Natural killer cell treated with Interleukin-12 subunit alpha and Interleukin-12 subunit beta and Interleukin-15 and Interleukin-18, amount 100 ng/mL, for 72 hours (primary cell): ENCODE measurements around the gene KRT4. TPM values are rescaled to one million over a fixed set of nuclear protein-coding genes. Genes with fewer than 3 reads are reported as not detected.

Experiments used
- ATAC-seq, 2 donors: fragments of 150-1000 bp; cut with Tn5 transposase in 1 of 2; sonication (Bioruptor Pico), chemical (Tn5 transposase) in 1 of 2; 2 replicates each; pipeline ENCODE4 v1.10.0; 2021
- DNase-seq: peaks from one replicate; pipeline ENCODE4 v3.0.0; 2022; ENCODE audit warnings: low spot score
- H3K27ac Mint-ChIP-seq, 2 donors: 1 replicate in 1 of 2; 2 replicates in 1 of 2; pipeline ENCODE4 v1.8.0; 2022; ENCODE audit warnings: mixed read lengths in 2 of 2, mild to moderate bottlenecking in 1 of 2, moderate library complexity in 1 of 2
- H3K27me3 Mint-ChIP-seq, 2 donors: 1 replicate in 1 of 2; 2 replicates in 1 of 2; pipeline ENCODE4 v1.8.0; 2022; ENCODE audit warnings: mixed read lengths in 2 of 2
- H3K36me3 Mint-ChIP-seq: one replicate; pipeline ENCODE4 v1.8.0; 2022; ENCODE audit warnings: mixed read lengths
- H3K4me1 Mint-ChIP-seq, 2 donors: 1 replicate in 1 of 2; 2 replicates in 1 of 2; pipeline ENCODE4 v1.8.0; 2022; ENCODE audit warnings: low read depth in 2 of 2, mixed read lengths in 2 of 2, mild to moderate bottlenecking in 1 of 2
- H3K4me3 Mint-ChIP-seq: one replicate; pipeline ENCODE4 v1.8.0; 2022; ENCODE audit warnings: mixed read lengths
- H3K9me3 Mint-ChIP-seq: 2 replicates; pipeline ENCODE4 v1.8.0; 2022; ENCODE audit warnings: mixed read lengths
- total RNA-seq, 2 donors: library from RNA; stranded (reverse); gene quantifications; one replicate each; pipeline ENCODE4 v1.2.3, GENCODE V29; 2022

KRT4 gene
- total RNA-seq, 2 donors from 2014 or later: not detected

DNA sequence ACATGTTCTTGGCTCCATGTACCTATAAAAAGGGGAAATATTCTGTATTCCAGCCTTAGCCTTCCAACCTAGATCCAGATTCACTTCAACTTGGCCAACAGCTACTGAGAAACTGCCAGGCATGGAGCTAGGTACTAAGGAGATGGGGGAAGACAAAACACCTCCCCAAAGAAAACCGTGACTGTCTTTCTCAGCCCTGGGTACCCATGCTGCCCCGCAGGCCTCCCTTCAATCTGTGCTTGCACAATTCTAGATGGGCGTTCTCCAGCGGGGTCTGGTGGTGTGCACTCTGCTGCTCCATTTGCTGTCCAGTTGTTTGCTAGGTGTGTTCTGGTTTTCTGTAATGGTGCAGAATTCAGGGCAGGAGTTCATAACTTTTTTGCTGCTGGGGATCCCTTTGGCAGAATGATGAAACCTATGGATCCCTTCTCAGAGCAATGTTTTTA, 817 bp upstream of the KRT4 start:
- no peaks in the 10 kb centered on the region for H3K36me3 Mint-ChIP-seq
- ATAC-seq (no peak), DNase-seq (no peak)
- peaks cover 0 to 2% of the 10 kb centered on the region in 2 donors for H3K27me3 Mint-ChIP-seq
- H3K4me3 Mint-ChIP-seq: no peak overlapping the region
- peaks cover 0 to 4% of the 10 kb centered on the region in 2 donors for H3K4me1 Mint-ChIP-seq
- no peaks in the 10 kb centered on the region for H3K9me3 Mint-ChIP-seq
- no peak overlapping the region for H3K27ac Mint-ChIP-seq

DNA sequence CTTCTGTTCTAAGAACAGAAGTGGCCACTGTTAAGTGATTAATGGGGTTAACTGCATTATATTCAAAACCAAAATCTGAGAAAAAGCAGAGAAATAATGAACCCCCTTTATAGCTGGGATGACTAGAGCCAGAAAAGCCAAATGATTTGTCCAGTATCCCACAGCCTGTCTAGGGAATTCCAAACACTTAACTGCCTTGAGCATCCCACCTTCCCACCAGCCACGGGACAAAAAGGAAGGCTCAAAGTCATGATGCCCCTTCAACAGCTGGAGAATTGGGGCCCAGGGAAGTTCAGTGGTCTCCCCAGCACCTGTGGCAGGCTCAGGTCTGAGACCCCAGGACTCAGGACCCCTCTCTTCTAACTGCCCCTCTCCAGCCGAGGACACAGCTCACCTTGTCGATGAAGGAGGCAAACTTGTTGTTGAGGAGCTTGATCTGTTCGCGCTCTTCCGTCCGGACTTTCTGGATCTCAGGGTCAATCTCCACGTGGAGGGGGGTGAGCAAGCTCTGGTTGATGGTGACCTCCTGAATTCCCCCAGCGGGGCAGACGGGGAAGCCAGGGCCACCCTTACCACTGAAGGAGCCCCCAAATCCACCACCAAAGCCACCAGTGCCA, 605 bp downstream of the KRT4 start:
- ATAC-seq (no peak), DNase-seq (no peak)
- no peak overlapping the region for H3K27ac Mint-ChIP-seq
- H3K4me1 Mint-ChIP-seq: peaks cover 0 to 4% of the 10 kb centered on the region in 2 donors
- no peaks in the 10 kb centered on the region for H3K36me3 Mint-ChIP-seq
- H3K9me3 Mint-ChIP-seq: no peaks in the 10 kb centered on the region
- peaks cover 2 to 7% of the 10 kb centered on the region in 2 donors for H3K27me3 Mint-ChIP-seq
- no peak overlapping the region for H3K4me3 Mint-ChIP-seq

DNA sequence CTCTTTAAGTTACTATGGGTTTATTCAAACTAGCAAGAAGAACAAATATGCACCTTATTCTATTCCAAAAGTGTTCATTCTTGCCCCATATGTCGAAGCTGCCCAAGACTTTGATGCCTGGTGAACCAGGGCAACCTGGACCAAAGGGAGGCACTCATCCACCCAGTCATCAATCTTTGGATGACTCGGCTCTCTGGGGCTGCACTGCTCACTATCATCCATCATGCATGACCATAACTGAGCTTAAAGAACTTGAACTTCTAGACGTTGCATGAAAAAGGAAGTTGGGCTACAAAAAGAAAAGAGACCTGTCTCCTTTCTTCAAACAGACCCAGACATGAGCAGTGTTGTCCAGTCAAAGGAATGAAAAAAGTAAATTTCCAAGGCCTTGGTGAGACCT, 1.2 kb downstream of the KRT4 start:
- H3K4me1 Mint-ChIP-seq: peaks cover 0 to 4% of the 10 kb centered on the region in 2 donors
- H3K27ac Mint-ChIP-seq: no peak overlapping the region
- no peaks in the 10 kb centered on the region for H3K36me3 Mint-ChIP-seq

DNA sequence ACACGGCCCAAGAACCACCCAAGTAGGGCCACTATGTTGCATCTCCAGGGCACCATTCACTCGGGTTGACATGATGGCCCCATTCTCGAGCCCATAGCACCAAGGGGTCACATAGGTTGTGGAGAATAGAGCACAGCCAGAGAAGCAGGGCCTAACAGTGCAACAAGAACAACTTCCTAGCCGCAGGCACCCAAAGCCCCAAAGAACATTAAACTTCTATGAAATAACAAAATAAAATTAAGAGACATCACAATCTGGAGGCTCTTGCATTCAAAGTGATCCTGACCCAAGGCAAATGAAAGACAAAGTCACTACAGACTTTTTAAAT, 1.9 kb downstream of the KRT4 start:
- Mint-ChIP-seq H3K9me3 (no peaks in the 10 kb centered on the region), H3K27ac (no peak overlapping the region), H3K27me3 (peaks cover 2 to 7% of the 10 kb centered on the region in 2 donors), H3K4me3 (no peak overlapping the region), H3K36me3 (no peaks in the 10 kb centered on the region), H3K4me1 (no peaks in the 10 kb centered on the region)
- no peak for ATAC-seq
- no peak for DNase-seq

More for the DNA sequence above, 1.2 kb downstream of the KRT4 start:
- no peak for ATAC-seq
- no peak for DNase-seq
- Mint-ChIP-seq H3K9me3 (no peaks in the 10 kb centered on the region), H3K27me3 (peaks cover 2 to 7% of the 10 kb centered on the region in 2 donors), H3K4me3 (no peak overlapping the region)

DNA sequence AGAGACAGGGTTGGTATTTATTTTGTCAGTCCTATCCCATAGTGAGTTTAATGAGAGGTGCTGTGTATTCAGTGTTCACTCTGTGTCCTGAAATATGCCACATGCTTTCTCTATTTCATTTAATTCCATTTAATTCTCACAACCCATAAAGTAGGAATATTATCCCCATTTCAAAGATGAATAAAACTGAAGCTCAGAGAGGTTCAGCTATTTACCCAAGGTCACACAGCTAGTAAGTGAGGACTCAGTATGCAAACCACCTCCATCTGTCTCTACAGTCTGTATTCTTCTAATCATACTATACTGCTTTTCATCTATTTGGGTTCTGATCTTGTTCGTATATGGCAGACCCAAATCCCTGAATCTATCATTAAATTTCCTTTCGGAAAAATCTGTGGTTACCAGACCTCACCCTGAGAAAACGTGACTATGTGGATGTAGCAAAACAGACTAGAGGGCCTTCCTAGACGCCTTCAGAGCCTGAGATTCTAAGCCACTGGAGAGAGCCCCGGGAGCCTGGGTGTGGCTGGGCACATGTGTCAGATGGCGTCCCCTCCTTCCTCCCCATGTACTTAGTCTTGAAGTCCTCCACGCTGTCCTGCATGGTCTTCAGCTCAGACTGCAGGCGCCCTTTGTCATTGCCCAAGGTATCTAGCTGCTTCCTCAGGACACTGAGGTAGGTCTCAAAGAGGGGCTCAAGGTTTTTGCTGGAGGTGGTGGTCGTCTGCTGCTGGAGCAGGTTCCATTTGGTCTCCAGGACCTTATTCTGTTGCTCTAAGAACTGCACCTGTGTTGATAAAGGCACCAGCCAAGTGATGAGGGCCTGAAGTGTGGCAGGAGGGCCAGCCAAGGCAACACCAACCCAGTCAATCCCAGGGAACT, 2.5 kb downstream of the KRT4 start:
- Mint-ChIP-seq H3K4me3 (no peak overlapping the region), H3K27me3 (peaks cover 2 to 7% of the 10 kb centered on the region in 2 donors), H3K36me3 (no peaks in the 10 kb centered on the region), H3K27ac (no peak overlapping the region), H3K9me3 (no peaks in the 10 kb centered on the region), H3K4me1 (no peaks in the 10 kb centered on the region)
- DNase-seq: no peak
- no peak for ATAC-seq

DNA sequence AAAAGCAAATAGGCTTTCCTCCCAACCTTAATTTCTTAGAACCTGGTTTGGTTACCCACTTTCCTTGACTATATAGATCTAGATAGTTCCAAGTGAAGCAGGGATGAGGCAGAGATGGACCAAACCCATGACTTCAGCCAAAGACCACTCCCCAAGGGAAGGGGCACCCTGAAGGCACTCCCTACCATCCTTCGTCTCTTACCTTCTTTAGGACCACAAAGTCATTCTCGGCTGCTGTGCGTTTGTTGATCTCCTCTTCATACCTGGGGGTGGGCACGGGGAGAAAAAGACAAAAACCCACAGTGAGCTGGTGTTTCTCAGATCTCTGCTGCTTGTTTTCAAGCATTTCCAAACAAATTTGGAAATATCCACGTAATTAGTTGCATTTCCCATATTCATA, 3.4 kb downstream of the KRT4 start:
- H3K27me3 Mint-ChIP-seq: peaks cover 2 to 7% of the 10 kb centered on the region in 2 donors
- no peak overlapping the region for H3K4me3 Mint-ChIP-seq
- H3K4me1 Mint-ChIP-seq: no peaks in the 10 kb centered on the region
- H3K36me3 Mint-ChIP-seq: no peaks in the 10 kb centered on the region
- DNase-seq (no peak), ATAC-seq (no peak)
- no peaks in the 10 kb centered on the region for H3K9me3 Mint-ChIP-seq
- H3K27ac Mint-ChIP-seq: no peak overlapping the region

DNA sequence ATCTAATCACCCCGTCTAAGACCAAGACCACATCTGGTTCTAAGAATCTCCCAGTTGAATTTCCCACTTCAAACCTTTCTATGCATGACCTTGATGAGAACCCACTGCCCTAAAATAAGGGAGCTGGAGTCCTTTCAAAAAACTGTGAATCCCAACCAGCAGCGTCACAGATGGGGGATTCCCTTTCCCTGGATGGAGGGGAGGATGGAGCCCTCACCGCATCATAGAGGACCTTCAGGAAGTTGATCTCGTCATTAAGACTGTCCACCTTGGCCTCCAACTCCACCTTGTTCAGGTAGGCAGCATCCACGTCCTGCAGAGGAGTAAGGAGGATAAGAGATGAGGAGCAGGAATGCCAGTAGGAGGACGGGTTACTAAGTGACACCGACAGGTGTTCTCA, 4.8 kb downstream of the KRT4 start:
- Mint-ChIP-seq H3K27me3 (peaks cover 0 to 7% of the 10 kb centered on the region in 2 donors), H3K27ac (no peak overlapping the region), H3K36me3 (no peaks in the 10 kb centered on the region), H3K4me3 (no peak overlapping the region), H3K9me3 (no peaks in the 10 kb centered on the region), H3K4me1 (no peaks in the 10 kb centered on the region)
- no peak for ATAC-seq
- no peak for DNase-seq

DNA sequence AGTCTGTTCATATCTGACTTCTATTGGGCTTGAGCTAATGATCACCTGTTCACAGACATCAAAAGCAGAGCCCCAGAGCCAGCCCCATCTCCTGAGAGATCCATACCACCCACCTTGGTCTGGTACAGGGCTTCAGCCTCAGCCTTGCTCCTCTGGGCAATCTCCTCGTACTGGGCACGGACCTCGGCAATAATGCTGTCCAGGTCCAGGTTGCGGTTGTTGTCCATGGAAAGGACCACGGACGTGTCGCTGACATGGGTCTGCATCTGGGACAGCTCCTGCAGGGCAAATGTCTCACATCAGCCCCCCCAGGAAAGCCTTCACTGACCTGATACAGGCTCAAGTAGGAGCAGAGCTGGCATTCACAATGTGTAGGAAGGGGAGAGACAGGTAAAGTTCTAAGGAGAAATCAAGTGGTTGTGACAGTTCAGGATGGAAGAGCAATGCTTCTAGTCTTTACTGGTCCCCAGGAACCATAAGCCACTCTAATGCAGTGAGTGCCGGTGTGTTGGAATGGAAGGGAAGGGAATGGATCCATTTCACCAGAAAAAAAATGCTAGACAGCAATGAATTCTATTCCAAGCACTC, 5.2 kb downstream of the KRT4 start:
- no peak overlapping the region for H3K4me3 Mint-ChIP-seq
- H3K27ac Mint-ChIP-seq: no peak overlapping the region
- H3K9me3 Mint-ChIP-seq: no peaks in the 10 kb centered on the region
- H3K4me1 Mint-ChIP-seq: no peaks in the 10 kb centered on the region
- DNase-seq (no peak), ATAC-seq (no peak)
- H3K36me3 Mint-ChIP-seq: no peaks in the 10 kb centered on the region
- peaks cover 0 to 7% of the 10 kb centered on the region in 2 donors for H3K27me3 Mint-ChIP-seq

DNA sequence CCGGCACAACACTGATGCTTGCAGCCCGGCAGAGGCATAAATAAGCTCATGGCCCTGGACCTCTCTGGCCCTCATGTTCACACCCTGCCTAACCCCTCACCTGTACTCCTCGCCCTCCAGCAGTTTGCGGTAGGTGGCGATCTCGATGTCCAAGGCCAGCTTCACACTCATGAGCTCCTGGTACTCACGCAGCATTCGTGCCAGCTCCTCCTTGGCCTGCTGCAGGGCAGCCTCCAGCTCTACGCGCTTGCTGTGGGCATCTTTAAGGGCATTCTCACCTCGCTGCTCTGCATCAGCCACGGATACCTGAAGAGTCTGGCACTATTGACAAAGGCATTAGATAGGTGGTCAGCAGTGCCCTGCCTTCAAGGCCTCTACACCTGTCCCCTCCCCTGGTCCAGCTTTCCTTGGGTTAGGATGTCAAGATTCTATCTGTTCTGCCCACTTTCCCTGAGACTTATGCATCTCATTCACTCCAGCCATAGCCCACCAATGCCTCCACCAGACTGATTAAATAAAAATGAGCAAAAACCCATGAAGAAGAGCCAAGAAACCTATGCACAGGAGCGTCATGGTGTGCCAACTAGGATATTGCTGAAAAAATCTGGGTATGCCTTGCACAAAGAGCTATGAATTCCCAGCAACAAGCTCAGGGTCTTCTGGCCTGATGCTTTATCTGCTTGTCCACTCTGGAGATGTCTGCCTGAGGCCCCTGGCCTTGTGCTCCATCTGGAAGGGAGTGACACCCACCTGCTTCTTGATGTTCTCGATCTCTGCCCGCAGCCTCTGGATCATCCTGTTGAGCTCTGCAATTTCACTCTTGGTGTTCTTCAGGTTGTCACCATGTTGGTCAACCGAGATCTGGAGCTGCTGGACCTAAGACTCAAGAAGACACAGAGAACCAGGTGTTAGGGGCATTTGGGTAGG, 6.1 kb downstream of the KRT4 start:
- Mint-ChIP-seq H3K27ac (no peak overlapping the region), H3K9me3 (no peaks in the 10 kb centered on the region), H3K36me3 (no peaks in the 10 kb centered on the region), H3K27me3 (peaks cover 0 to 7% of the 10 kb centered on the region in 2 donors), H3K4me3 (no peak overlapping the region), H3K4me1 (no peaks in the 10 kb centered on the region)
- ATAC-seq (no peak), DNase-seq (no peak)

DNA sequence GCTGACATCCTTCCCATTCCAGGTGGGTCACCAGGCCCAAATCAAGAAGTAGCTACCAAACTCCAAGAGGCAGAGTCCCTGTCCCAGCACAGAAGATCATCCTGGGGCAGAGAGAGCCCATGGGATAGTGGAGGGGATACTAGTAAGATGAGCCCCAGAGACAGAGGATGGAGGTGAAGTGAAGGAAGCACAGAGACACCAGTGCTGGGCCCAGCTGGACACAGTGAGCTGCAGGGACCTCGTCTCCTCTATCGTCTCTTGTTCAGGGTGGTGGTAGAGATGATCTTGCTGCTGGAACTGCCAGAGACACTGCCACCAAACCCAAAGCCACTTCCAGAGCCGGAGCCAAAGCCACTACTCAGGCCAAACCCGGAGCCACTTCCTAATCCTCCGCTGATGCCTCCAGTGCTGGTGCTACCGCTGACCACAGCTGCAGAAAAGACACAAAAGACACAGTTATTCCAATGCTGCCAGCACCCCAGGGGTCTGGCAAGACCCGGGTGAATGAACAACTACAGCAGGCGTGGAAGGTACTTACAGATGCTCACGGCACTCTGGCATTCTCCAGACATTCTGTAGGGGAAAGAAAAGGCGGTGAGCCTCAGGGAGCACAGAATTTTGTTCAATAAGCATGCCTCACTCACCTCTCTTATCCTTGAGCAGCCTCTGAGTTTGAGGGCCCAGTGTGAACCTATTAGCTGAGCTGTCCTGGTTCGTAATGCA, 6.9 kb downstream of the KRT4 start:
- no peak overlapping the region for H3K27ac Mint-ChIP-seq
- ATAC-seq: no peak
- H3K4me3 Mint-ChIP-seq: no peak overlapping the region
- H3K36me3 Mint-ChIP-seq: no peaks in the 10 kb centered on the region
- H3K9me3 Mint-ChIP-seq: no peaks in the 10 kb centered on the region
- peaks cover 0 to 7% of the 10 kb centered on the region in 2 donors for H3K27me3 Mint-ChIP-seq
- H3K4me1 Mint-ChIP-seq: no peaks in the 10 kb centered on the region
- DNase-seq: no peak

DNA sequence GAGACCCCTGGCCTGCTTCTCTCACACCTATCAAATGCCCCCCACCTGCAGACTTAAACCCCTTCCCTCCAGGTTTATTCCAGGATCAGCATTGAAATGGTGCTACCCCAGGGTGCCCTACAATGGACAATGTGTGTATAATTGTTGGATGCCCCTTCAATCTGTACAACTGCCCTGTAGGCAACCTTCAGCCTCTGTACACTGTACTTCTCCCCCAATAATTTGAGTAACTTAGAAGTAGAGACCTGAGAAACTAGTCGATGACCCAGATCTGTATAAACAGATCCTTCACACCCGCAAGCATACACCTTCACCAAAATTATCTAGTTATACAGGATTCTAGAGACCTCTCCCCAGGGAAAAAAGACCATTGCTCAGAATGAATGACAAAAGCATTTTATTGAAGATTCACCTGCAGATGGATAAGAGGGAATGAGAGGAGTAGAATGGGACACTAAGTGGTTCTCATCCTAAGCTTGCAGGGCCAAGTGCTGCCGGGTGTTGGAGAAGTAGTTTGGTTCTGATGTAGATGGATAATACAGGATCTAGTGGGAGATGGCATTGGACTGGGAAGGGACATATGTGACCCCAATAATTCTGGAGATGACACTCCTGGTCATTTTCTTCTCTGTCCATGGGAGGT, 7.6 kb downstream of the KRT4 start:
- DNase-seq (no peak), ATAC-seq (no peak)
- no peak overlapping the region for H3K4me3 Mint-ChIP-seq
- H3K36me3 Mint-ChIP-seq: no peaks in the 10 kb centered on the region
- H3K4me1 Mint-ChIP-seq: no peaks in the 10 kb centered on the region
- peaks cover 0 to 7% of the 10 kb centered on the region in 2 donors for H3K27me3 Mint-ChIP-seq
- no peaks in the 10 kb centered on the region for H3K9me3 Mint-ChIP-seq
- no peak overlapping the region for H3K27ac Mint-ChIP-seq

DNA sequence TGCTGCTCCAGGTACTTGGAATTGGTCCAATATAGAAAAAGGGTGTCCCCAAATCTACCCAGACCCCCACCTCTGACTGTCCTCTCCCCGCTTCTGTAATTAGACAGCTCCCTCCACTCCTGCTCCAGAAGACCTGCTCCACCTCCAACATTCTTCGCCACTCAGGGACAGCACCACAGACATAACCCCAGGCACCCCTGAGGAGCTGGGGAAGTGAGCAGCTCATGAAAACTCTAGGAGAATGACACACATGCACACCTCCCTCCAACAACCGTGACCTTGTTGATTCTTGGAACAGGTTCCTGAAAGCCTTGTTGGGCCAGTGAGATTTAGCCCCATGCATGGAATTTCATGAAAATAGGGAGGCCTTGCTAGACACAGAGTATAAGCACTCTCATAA, 8.2 kb downstream of the KRT4 start:
- Mint-ChIP-seq H3K4me3 (no peak overlapping the region), H3K9me3 (no peaks in the 10 kb centered on the region), H3K4me1 (no peaks in the 10 kb centered on the region), H3K27me3 (peaks cover 0 to 7% of the 10 kb centered on the region in 2 donors), H3K36me3 (no peaks in the 10 kb centered on the region), H3K27ac (no peak overlapping the region)
- DNase-seq (no peak), ATAC-seq (no peak)
